Skin of body (tissue), 2 donors: ENCODE results near the gene ITLN1. TPM values are rescaled to one million over a fixed set of nuclear protein-coding genes. Genes with fewer than 3 reads are reported as not detected.
"Not testable (repeated sequence)": the region's sequence is repeated elsewhere in the genome, so short reads cannot be mapped to it uniquely, and the experiment has no call there.

Experiments used
- DNase-seq: peaks from one replicate; lab custom pipeline; 2025; lab: John Stamatoyannopoulos, UW
- total RNA-seq: library from RNA; depleted of rRNA; stranded (reverse); fragments of >200 nt; gene quantifications from one replicate; pipeline ENCODE4 v1.2.3, GENCODE V29; 2014

The ITLN1 gene
- total RNA-seq, result 0.49 TPM

- DNase-seq, result no peak
Observed at GRCh38 chr1:160885042-160885441, at the start of gene ITLN1. ITLN1 (minus strand) TSS chr1:160885180; CDS start chr1:160884877, 303 bp downstream.

- DNase-seq, result not testable (repeated sequence)
Observed at GRCh38 chr1:160933305-160933704, 48.3 kb upstream of the ITLN1 start.

GRCh38 chr1:160925652-160926244 lies 40.8 kb upstream of the ITLN1 start:
- no peak for DNase-seq

GRCh38 chr1:160924791-160925651 lies 40.0 kb upstream of the ITLN1 start:
- no peak for DNase-seq

GRCh38 chr1:160916666-160917065 lies 31.7 kb upstream of the ITLN1 start:
- DNase-seq, result no peak

GRCh38 chr1:160913229-160913628 lies 28.2 kb upstream of the ITLN1 start:
- not testable (repeated sequence) for DNase-seq

GRCh38 chr1:160911925-160912324 lies 26.9 kb upstream of the ITLN1 start:
- DNase-seq, result no peak

- DNase-seq, result no peak
Observed at GRCh38 chr1:160911441-160911840, 26.5 kb upstream of the ITLN1 start.

- DNase-seq, result no peak
Observed at GRCh38 chr1:160910170-160910750, 25.3 kb upstream of the ITLN1 start.

- no peak for DNase-seq
Observed at GRCh38 chr1:160907976-160908375, 23.0 kb upstream of the ITLN1 start.

- DNase-seq, result no peak
Observed at GRCh38 chr1:160905617-160905989, 20.6 kb upstream of the ITLN1 start.

GRCh38 chr1:160904783-160905616 lies 20.0 kb upstream of the ITLN1 start:
- DNase-seq, result no peak

GRCh38 chr1:160902251-160902650 lies 17.3 kb upstream of the ITLN1 start:
- not testable (repeated sequence) for DNase-seq

- no peak for DNase-seq
Observed at GRCh38 chr1:160901768-160902167, 16.8 kb upstream of the ITLN1 start.

- not testable (repeated sequence) for DNase-seq
Observed at GRCh38 chr1:160900683-160901082, 15.7 kb upstream of the ITLN1 start.

GRCh38 chr1:160894368-160895135 lies 9.6 kb upstream of the ITLN1 start:
- DNase-seq, result not testable (repeated sequence)

- DNase-seq, result no peak
Observed at GRCh38 chr1:160891474-160891873, 6.5 kb upstream of the ITLN1 start.

GRCh38 chr1:160888926-160889325 lies 3.9 kb upstream of the ITLN1 start:
- no peak for DNase-seq

GRCh38 chr1:160887071-160887470 lies 2.1 kb upstream of the ITLN1 start:
- no peak for DNase-seq

- DNase-seq, result no peak
Observed at GRCh38 chr1:160884579-160884978, 401 bp downstream of the ITLN1 start.
